Panc1 (cell line): ENCODE data around the gene PPT2. TPM values are rescaled to one million over a fixed set of nuclear protein-coding genes. Genes with fewer than 3 reads are reported as not detected.
A peak's percentile ranks its signal among the peaks of the same experiment; 100 is the strongest.

ENCODE experiments used
- ATAC-seq: fragments of 200-7000 bp; cut with Tn5 transposase; 2 replicates; pipeline ENCODE4 v1.9.1; 2020; ENCODE audit warnings: mild to moderate bottlenecking, moderate library complexity
- BruUV-seq: library from RNA; stranded (reverse); fragments of 400-500 nt; replicated peaks from 2 replicates; lab custom pipeline; 2021; lab: Mats Ljungman, UMichigan
- CTCF ChIA-PET: fragments of 300-600 bp; sonication (Branson Sonifier 250); formaldehyde crosslinking; loops from one replicate; lab custom pipeline; 2022; ENCODE audit warnings: antibody characterized with exemption; lab: Charles Lee
- POLR2A ChIA-PET: fragments of 300-600 bp; sonication (Branson Sonifier 250); formaldehyde crosslinking; loops from one replicate; lab custom pipeline; 2022; ENCODE audit warnings: antibody characterized with exemption; lab: Charles Lee
- DNase-seq: peaks from one replicate; pipeline ENCODE4 v3.0.0-alpha.2; 2010; ENCODE audit warnings: low read depth, low spot score
- H3K27ac ChIP-seq: 2 replicates; pipeline ENCODE4 v1.5.1; 2011; ENCODE audit warnings: mild to moderate bottlenecking, low read length, inconsistent platforms
- H3K27me3 ChIP-seq: fragments of 200-500 bp; sonication (Bioruptor generic); 2 replicates; pipeline ENCODE4 v1.6.0; 2014; ENCODE audit warnings: low read length, inconsistent platforms; ENCODE audit not compliant: control insufficient read depth, insufficient read depth
- H3K36me3 ChIP-seq: fragments of 200-500 bp; sonication (Bioruptor generic); 2 replicates; pipeline ENCODE4 v1.5.1; 2014; ENCODE audit warnings: inconsistent platforms, mild to moderate bottlenecking, low read length, moderate library complexity; ENCODE audit not compliant: control insufficient read depth, insufficient read depth
- H3K4me1 ChIP-seq: 2 replicates; pipeline ENCODE4 v1.5.1; 2011; ENCODE audit warnings: inconsistent platforms, mild to moderate bottlenecking, low read length, moderate library complexity; ENCODE audit not compliant: control insufficient read depth, insufficient read depth
- H3K4me3 ChIP-seq, 2 experiments: 2 replicates each; pipeline ENCODE4 v1.5.1; 2011 to 2012; ENCODE audit warnings: low read depth in 2 of 2, low read length in 2 of 2, mild to moderate bottlenecking in 2 of 2, inconsistent platforms in 1 of 2, moderate library complexity in 1 of 2
- H3K9me3 ChIP-seq: fragments of 200-500 bp; sonication (Bioruptor generic); 2 replicates; pipeline ENCODE4 v1.5.1; 2014; ENCODE audit warnings: low read depth, mild to moderate bottlenecking, inconsistent platforms, low read length, moderate library complexity; ENCODE audit not compliant: control insufficient read depth, insufficient read depth
- POLR2AphosphoS5 ChIP-seq: IDR thresholded peaks from 2 replicates; pipeline ENCODE4 v1.6.1; 2012; ENCODE audit warnings: mild to moderate bottlenecking, low read depth, low read length, moderate library complexity
- SIN3A ChIP-seq: IDR thresholded peaks from 2 replicates; pipeline ENCODE4 v1.6.1; 2012; ENCODE audit warnings: low read depth, mild to moderate bottlenecking, low read length, moderate library complexity, borderline replicate concordance; ENCODE audit not compliant: insufficient read depth
- TCF7L2 ChIP-seq: IDR thresholded peaks from 2 replicates; pipeline ENCODE4 v1.6.1; 2011; ENCODE audit warnings: mild to moderate bottlenecking, low read depth, low read length, inconsistent platforms
- in situ Hi-C: cut with HindIII; loops from 2 replicates; pipeline ENCODE4 v1.10.0; 2016; ENCODE audit warnings: low sequenced_read_pairs, low pct_unique_long_range_greater_than_20kb
- intact Hi-C: fragments of 100-400 bp; cut with micrococcal nuclease; formaldehyde crosslinking; loops from one replicate; pipeline ENCODE4 v1.10.0; 2022; ENCODE audit not compliant: unreplicated experiment
- total RNA-seq: library from RNA; stranded (reverse); gene quantifications from one replicate; pipeline ENCODE4 v1.2.1, GENCODE V29; 2021; ENCODE audit not compliant: unreplicated experiment
- TF ChIP-seq, protein P1 (sequence below): fragments of 450-650 bp; IDR thresholded peaks from 2 replicates; pipeline ENCODE4 v1.5.1; 2017; ENCODE audit warnings: mild to moderate bottlenecking
- TF ChIP-seq, protein P2 (sequence below), 2 experiments: IDR thresholded peaks; 2 replicates each; pipeline ENCODE4 v1.6.1; 2011 to 2012; ENCODE audit warnings: low read depth in 2 of 2, control low read depth in 1 of 2, low read length in 1 of 2, mild to moderate bottlenecking in 1 of 2, moderate library complexity in 1 of 2; ENCODE audit not compliant: insufficient read depth in 1 of 2

Gene PPT2
- total RNA-seq, 1 experiment from 2014 or later = 20.1 TPM

DNA sequence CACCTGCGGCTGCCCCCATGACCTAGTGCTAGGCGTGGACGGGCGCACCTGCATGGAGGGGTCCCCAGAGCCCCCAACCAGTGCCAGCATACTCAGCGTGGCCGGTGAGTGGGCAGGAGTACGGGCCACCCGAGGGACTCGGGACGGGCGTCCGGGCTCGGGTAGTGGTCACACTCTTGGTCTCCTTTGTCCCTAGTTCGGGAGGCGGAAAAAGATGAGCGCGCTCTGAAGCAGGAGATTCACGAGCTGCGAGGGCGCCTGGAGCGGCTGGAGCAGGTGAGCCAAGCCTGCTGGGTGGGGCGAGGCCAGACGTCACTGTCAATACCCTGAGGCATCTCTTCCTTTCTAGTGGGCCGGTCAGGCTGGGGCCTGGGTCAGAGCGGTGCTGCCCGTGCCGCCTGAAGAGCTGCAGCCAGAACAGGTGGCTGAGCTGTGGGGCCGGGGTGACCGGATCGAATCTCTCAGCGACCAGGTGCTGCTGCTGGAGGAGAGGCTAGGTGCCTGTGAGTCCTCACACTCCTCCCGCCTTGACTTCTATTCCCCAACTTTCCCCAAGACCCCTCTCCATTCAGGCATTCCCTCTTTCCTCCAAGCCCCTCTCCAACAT lies 13.3 kb downstream of the PPT2 start:
- CTCF ChIA-PET = no interaction called here
- BruUV-seq = no TSS peak

DNA sequence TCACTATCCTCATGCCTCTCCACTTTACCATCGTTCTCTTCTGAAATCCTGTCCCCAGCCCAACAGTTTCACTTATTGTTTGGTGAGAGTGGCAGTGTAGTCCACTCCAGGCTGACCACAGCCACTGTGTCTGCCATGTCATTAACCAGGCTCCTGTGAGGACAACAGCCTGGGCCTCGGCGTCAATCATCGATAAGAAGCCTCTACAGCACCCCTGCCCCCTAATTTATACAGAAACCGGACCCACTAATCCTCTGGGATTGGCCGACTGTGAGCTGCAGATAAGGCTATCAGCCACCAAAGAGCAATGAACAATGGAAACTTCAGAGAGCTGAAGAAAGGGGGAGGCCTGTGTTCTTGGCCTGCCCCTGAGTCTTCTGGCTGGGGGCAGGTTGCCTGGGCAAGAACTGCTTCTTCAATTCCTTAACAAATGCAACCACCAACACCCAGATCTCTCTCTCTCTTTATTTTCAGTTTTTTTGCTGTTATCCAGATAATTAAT lies 13.9 kb downstream of the PPT2 start:
- Histone ChIP-seq H3K36me3 (0 out of 2 replicates have a peak, but pooled peaks cover 2% of the 10 kb centered on the region), H3K4me1 (peaks cover under 1% of the 10 kb centered on the region; the same call in 1 of the 2 replicates), H3K27me3 (no peaks in the 10 kb centered on the region), H3K9me3 (no peaks in the 10 kb centered on the region), H3K27ac (no peak overlapping the region), H3K4me3 (no peak overlapping the region)
- CTCF ChIA-PET = no interaction called here
- POLR2A ChIA-PET = no interaction called here
- BruUV-seq = no TSS peak
- ATAC-seq (no peak), DNase-seq (no peak)
- TF ChIP-seq, protein P1, sequence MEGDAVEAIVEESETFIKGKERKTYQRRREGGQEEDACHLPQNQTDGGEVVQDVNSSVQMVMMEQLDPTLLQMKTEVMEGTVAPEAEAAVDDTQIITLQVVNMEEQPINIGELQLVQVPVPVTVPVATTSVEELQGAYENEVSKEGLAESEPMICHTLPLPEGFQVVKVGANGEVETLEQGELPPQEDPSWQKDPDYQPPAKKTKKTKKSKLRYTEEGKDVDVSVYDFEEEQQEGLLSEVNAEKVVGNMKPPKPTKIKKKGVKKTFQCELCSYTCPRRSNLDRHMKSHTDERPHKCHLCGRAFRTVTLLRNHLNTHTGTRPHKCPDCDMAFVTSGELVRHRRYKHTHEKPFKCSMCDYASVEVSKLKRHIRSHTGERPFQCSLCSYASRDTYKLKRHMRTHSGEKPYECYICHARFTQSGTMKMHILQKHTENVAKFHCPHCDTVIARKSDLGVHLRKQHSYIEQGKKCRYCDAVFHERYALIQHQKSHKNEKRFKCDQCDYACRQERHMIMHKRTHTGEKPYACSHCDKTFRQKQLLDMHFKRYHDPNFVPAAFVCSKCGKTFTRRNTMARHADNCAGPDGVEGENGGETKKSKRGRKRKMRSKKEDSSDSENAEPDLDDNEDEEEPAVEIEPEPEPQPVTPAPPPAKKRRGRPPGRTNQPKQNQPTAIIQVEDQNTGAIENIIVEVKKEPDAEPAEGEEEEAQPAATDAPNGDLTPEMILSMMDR = no peak
- no peak for TF ChIP-seq TCF7L2
- TF ChIP-seq POLR2AphosphoS5 = no peak
- TF ChIP-seq, protein P2, sequence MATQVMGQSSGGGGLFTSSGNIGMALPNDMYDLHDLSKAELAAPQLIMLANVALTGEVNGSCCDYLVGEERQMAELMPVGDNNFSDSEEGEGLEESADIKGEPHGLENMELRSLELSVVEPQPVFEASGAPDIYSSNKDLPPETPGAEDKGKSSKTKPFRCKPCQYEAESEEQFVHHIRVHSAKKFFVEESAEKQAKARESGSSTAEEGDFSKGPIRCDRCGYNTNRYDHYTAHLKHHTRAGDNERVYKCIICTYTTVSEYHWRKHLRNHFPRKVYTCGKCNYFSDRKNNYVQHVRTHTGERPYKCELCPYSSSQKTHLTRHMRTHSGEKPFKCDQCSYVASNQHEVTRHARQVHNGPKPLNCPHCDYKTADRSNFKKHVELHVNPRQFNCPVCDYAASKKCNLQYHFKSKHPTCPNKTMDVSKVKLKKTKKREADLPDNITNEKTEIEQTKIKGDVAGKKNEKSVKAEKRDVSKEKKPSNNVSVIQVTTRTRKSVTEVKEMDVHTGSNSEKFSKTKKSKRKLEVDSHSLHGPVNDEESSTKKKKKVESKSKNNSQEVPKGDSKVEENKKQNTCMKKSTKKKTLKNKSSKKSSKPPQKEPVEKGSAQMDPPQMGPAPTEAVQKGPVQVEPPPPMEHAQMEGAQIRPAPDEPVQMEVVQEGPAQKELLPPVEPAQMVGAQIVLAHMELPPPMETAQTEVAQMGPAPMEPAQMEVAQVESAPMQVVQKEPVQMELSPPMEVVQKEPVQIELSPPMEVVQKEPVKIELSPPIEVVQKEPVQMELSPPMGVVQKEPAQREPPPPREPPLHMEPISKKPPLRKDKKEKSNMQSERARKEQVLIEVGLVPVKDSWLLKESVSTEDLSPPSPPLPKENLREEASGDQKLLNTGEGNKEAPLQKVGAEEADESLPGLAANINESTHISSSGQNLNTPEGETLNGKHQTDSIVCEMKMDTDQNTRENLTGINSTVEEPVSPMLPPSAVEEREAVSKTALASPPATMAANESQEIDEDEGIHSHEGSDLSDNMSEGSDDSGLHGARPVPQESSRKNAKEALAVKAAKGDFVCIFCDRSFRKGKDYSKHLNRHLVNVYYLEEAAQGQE (IDR thresholded peaks at IDR 0.05; ENCODE audit: insufficient read depth in 1 of 2, low read depth in 2 of 2, low read length in 1 of 2) = no peak
- no peak for TF ChIP-seq SIN3A
- intact Hi-C loops (no loop called here), in situ Hi-C loops (no loop called here)

More for the DNA sequence above, 13.3 kb downstream of the PPT2 start:
- TF ChIP-seq, protein P1 = no peak
- no peak for TF ChIP-seq POLR2AphosphoS5
- no peak for TF ChIP-seq SIN3A
- TF ChIP-seq, protein P2 (IDR thresholded peaks at IDR 0.05; ENCODE audit: insufficient read depth in 1 of 2, low read depth in 2 of 2, low read length in 1 of 2) = no peak
- TF ChIP-seq TCF7L2 = no peak
- H3K9me3 ChIP-seq = no peaks in the 10 kb centered on the region
- DNase-seq (no peak), ATAC-seq (peak; percentile 31; the same call in 1 of the 2 replicates)
- no peaks in the 10 kb centered on the region for H3K27me3 ChIP-seq
- intact Hi-C loops = no loop called here
- 0 out of 2 replicates have a peak, but pooled peaks cover 2% of the 10 kb centered on the region for H3K36me3 ChIP-seq
- no peaks in the 10 kb centered on the region for H3K4me1 ChIP-seq
- no peak overlapping the region for H3K27ac ChIP-seq
- no peak overlapping the region for H3K4me3 ChIP-seq
- POLR2A ChIA-PET = no interaction called here
- in situ Hi-C loops = no loop called here
